Psoas muscle (tissue), 8 donors: ENCODE measurements around the gene CDH4. TPM values are rescaled to one million over a fixed set of nuclear protein-coding genes. Genes with fewer than 3 reads are reported as not detected.
A peak's percentile ranks its signal among the peaks of the same experiment; 100 is the strongest.

Experiments used
- ATAC-seq, 4 donors: fragments of 200-7000 bp; cut with Tn5 transposase; one replicate each; pipeline ENCODE4 v1.9.1; 2020; ENCODE audit warnings: moderate library complexity in 3 of 4, mild to moderate bottlenecking in 2 of 4
- DNase-seq, 2 donors: peaks; one replicate each; pipeline ENCODE4 v3.0.0-alpha.2; 2020
- H3K27ac ChIP-seq: fragments of 200-600 bp; one replicate; pipeline ENCODE4 v1.8.0; 2022
- H3K27me3 ChIP-seq, 3 donors: fragments of 200-600 bp in 1 of 3; one replicate each; pipeline versions ENCODE4 v1.6.1 to v1.8.0; 2013 to 2022; ENCODE audit warnings: low read length in 2 of 3, mild to moderate bottlenecking in 2 of 3, moderate library complexity in 1 of 3; ENCODE audit not compliant: insufficient read depth in 3 of 3
- H3K36me3 ChIP-seq, 2 donors: fragments of 200-600 bp in 1 of 2; one replicate each; pipeline versions ENCODE4 v1.6.1 to v1.8.0; 2013 to 2022; ENCODE audit warnings: low read depth in 1 of 2, mild to moderate bottlenecking in 1 of 2, moderate library complexity in 1 of 2; ENCODE audit not compliant: insufficient read depth in 1 of 2
- H3K4me1 ChIP-seq: fragments of 200-600 bp; one replicate; pipeline ENCODE4 v1.8.0; 2022
- H3K4me3 ChIP-seq: fragments of 200-600 bp; one replicate; pipeline ENCODE4 v1.8.0; 2022; ENCODE audit warnings: mild to moderate bottlenecking
- H3K9me3 ChIP-seq: fragments of 200-600 bp; one replicate; pipeline ENCODE4 v1.8.0; 2022
- CTCF ChIP-seq: fragments of 200-600 bp; IDR thresholded peaks from one replicate; pipeline ENCODE4 v1.8.0; 2022; ENCODE audit warnings: antibody characterized with exemption
- WGBS, 3 donors: extraction: QIAGEN DNeasy Blood & Tissue Kit; methylation state at CpG; one replicate each; pipeline versions ENCODE4 v1.1.6 to v1.1.7; 2013; 5-methylcytosine and 5-hydroxymethylcytosine counted together
- intact Hi-C, 2 donors: fragments of 100-400 bp; cut with DNase I; formaldehyde crosslinking; loops; one replicate each; pipeline versions ENCODE4 v1.11.0 to v1.14.2; 2022
- polyA plus RNA-seq, 3 donors: library from polyadenylated mRNA; stranded (reverse); fragments of 200-250 nt; gene quantifications; one replicate each; pipeline ENCODE4 v1.2.3, GENCODE V29; 2013
- total RNA-seq, 4 donors: library from RNA; stranded (reverse); fragmentation: NEBNext Ultra II Directional in 2 of 4; extraction: Animal tissue kit (Norgen Biotek cat#: 25700) in 2 of 4; gene quantifications; one replicate each; pipeline versions ENCODE4 v1.2.1 to v1.2.4, GENCODE V29; 2021 to 2023
- donor health status: healthy with polysubstance abuse.
- donor health status: DM: no; HTN: no; CAD: no; lungs with moderate emphysema.
- donor health status: Bipolar disorder and iron deficiency.
- donor health status: healthy.
- donor health status: DM: yes; HTN: yes; CAD: no.
- donor health status: DM: no; HTN: no; CAD: no.
- donor health status: DM: no; HTN: no; CAD: no.
- donor health status: DM: yes; HTN: yes; CAD: no.

CDH4 gene
- total and polyA plus RNA-seq, 7 donors, result 0.26 to 1.0 (median 0.34) TPM

- no peak for TF ChIP-seq CTCF
- no peaks in the 10 kb centered on the region for H3K36me3 ChIP-seq
- H3K27me3 ChIP-seq, result peaks cover 0 to 6% (median 2%) of the 10 kb centered on the region in 3 donors
- WGBS, 3 donors, result 84 to 89% (median 88%) methylated on average over 22 to 25 of the region's 25 CpGs
- H3K27ac ChIP-seq, result no peak overlapping the region
- H3K4me3 ChIP-seq, result no peak overlapping the region
- no peaks in the 10 kb centered on the region for H3K4me1 ChIP-seq
- intact Hi-C loops, result no loop called here
- no peaks in the 10 kb centered on the region for H3K9me3 ChIP-seq
- no peak for ATAC-seq
- DNase-seq, result no peak
These were observed 632.7 kb downstream of the CDH4 start for GRCh38 chr20:61884571-61885389.

GRCh38 chr20:61885759-61886715, 634.0 kb downstream of the CDH4 start:
- H3K4me3 ChIP-seq, result no peak overlapping the region
- H3K9me3 ChIP-seq, result no peaks in the 10 kb centered on the region
- intact Hi-C loops, result no loop called here
- H3K36me3 ChIP-seq, result no peaks in the 10 kb centered on the region
- H3K27me3 ChIP-seq, result peaks cover 0 to 6% (median 2%) of the 10 kb centered on the region in 3 donors
- DNase-seq, result peak in 1 of 2 donors; percentile 42
- H3K4me1 ChIP-seq, result no peaks in the 10 kb centered on the region
- H3K27ac ChIP-seq, result no peak overlapping the region
- ATAC-seq, result no peak
- no peak for TF ChIP-seq CTCF
- 81 to 83% (median 82%) methylated on average over 18 to 21 of the region's 21 CpGs for WGBS, 3 donors

- intact Hi-C loops, result no loop called here
- WGBS, 3 donors, result 50 to 58% (median 57%) methylated on average over 20 to 21 of the region's 21 CpGs
- Histone ChIP-seq H3K36me3 (no peaks in the 10 kb centered on the region), H3K4me3 (no peak overlapping the region), H3K27me3 (peaks cover 0 to 6% (median 0%) of the 10 kb centered on the region in 3 donors), H3K4me1 (no peaks in the 10 kb centered on the region), H3K27ac (no peak overlapping the region), H3K9me3 (no peaks in the 10 kb centered on the region)
- ATAC-seq, result peak in 2 of 4 donors; percentile 34 to 46
- TF ChIP-seq CTCF, result peak; percentile 56
- DNase-seq, result peak; percentile 22 to 51
These were observed 634.9 kb downstream of the CDH4 start for GRCh38 chr20:61886721-61887595.

GRCh38 chr20:61887596-61888093, 635.6 kb downstream of the CDH4 start:
- H3K27me3 ChIP-seq, result peaks cover 0 to 6% (median 0%) of the 10 kb centered on the region in 3 donors
- peak; percentile 2 to 34 for DNase-seq

More at GRCh38 chr20:61887596-61888093, 635.6 kb downstream of the CDH4 start:
- Histone ChIP-seq H3K9me3 (no peaks in the 10 kb centered on the region), H3K4me1 (no peaks in the 10 kb centered on the region), H3K27ac (no peak overlapping the region), H3K4me3 (no peak overlapping the region), H3K36me3 (no peaks in the 10 kb centered on the region)
- TF ChIP-seq CTCF, result no peak
- 62 to 68% (median 67%) methylated on average over 13 of the region's 13 CpGs for WGBS, 3 donors
- intact Hi-C loops, result no loop called here
- no peak for ATAC-seq
